ENCODE data around the gene ZNF548. TPM values are rescaled to one million over a fixed set of nuclear protein-coding genes. Genes with fewer than 3 reads are reported as not detected.

The ZNF548 gene
- total RNA-seq, 1 donor from 2014 or later: 23.9 TPM

DNA sequence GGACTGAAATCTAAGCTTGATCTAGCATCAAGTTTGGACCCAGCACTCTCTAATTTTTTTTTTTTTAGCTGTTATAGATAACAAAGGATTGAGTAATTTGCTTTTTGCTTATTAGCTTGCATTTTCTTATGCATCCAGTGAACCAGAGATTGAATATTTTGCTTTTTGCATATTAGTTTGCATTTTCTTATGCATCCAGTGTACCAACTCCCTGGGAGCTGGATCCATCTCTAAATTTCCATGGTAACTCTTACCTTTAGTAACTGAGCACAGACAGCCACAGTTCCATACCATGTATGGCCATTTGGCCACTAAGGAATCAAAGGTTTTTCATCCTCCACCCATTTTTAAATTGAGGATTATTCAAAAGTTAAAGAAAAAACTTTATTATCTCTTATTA is 8.7 kb upstream of the ZNF548 start:
- no peak for DNase-seq (ENCODE audit: extremely low spot score, unreplicated experiment)
- Mint-ChIP-seq H3K27ac (no peak overlapping the region), H3K36me3 (peaks cover 32% of the 10 kb centered on the region), H3K27me3 (no peaks in the 10 kb centered on the region), H3K4me3 (no peak overlapping the region), H3K4me1 (ENCODE audit: unreplicated experiment) (no peaks in the 10 kb centered on the region), H3K9me3 (peaks cover 4% of the 10 kb centered on the region)
- TF ChIP-seq, protein P1, sequence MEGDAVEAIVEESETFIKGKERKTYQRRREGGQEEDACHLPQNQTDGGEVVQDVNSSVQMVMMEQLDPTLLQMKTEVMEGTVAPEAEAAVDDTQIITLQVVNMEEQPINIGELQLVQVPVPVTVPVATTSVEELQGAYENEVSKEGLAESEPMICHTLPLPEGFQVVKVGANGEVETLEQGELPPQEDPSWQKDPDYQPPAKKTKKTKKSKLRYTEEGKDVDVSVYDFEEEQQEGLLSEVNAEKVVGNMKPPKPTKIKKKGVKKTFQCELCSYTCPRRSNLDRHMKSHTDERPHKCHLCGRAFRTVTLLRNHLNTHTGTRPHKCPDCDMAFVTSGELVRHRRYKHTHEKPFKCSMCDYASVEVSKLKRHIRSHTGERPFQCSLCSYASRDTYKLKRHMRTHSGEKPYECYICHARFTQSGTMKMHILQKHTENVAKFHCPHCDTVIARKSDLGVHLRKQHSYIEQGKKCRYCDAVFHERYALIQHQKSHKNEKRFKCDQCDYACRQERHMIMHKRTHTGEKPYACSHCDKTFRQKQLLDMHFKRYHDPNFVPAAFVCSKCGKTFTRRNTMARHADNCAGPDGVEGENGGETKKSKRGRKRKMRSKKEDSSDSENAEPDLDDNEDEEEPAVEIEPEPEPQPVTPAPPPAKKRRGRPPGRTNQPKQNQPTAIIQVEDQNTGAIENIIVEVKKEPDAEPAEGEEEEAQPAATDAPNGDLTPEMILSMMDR (conservative IDR thresholded peaks at IDR 0.05): no peak

DNA sequence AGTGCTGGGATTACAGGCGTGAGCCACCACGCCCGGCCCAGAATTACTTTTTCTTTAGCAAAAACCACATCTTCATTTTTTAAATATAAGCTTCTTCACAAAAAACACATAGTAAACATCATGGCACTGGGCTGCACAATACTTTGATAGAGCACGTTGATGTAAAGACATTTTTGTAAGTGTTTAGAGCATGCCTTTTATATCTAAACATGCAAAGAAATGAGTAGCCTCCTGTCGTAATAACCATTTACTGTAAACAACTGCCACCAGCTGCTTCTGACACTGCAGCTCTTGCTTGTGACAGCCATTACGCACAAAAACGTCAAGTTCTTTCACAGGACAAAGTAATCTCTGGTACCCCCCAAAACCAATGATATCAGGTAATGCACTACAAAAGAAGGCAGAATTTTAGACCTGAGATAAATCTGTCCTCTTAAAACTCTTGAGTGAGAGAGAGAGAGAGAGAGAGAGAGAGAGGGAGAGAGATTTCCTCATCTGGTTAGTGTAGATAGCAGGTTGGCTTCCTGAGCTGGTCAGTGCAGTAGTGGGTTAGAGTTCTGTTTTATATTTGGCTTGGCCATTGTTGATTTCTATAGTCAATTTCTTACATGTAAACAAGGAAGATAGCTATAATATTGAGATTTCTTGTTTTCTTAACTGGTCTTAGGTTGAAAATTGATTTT is 6.7 kb upstream of the ZNF548 start:
- Mint-ChIP-seq H3K4me1 (ENCODE audit: unreplicated experiment) (no peaks in the 10 kb centered on the region), H3K27me3 (no peaks in the 10 kb centered on the region), H3K9me3 (peaks cover 3% of the 10 kb centered on the region), H3K4me3 (no peak overlapping the region), H3K36me3 (peaks cover 16% of the 10 kb centered on the region), H3K27ac (no peak overlapping the region)
- TF ChIP-seq, protein P1 (conservative IDR thresholded peaks at IDR 0.05): no peak
- no peak for DNase-seq (ENCODE audit: extremely low spot score, unreplicated experiment)

DNA sequence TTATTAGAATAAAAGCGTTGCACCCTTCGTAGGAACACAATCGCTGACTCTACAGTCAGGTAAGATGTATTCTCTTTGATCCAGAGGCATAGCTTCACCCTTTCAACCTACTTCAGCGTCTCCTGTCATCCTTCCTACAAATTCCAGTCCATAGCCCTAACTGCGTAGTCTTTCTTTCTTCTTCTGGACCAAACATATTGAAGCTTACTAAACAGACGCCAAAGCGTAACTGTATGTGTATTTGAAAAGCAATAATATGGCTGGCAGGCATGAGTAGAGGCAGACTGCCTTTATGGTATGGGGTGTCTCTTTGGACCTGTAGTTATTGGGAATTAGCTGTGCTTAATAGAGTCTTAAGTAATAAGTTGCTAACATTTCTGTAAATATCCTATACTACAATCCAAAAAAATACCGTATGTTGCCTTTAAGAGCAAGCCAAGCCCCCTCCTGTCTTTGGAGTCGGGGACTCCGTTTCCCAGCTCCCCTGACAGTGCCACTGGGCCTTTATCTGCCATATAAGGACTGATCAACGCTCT is 392 bp upstream of the ZNF548 start:
- Mint-ChIP-seq H3K27me3 (no peaks in the 10 kb centered on the region), H3K9me3 (no peaks in the 10 kb centered on the region), H3K4me1 (ENCODE audit: unreplicated experiment) (peaks cover 12% of the 10 kb centered on the region), H3K4me3 (peak overlapping the region; percentile 97), H3K27ac (peak overlapping the region; percentile 98), H3K36me3 (peaks cover 24% of the 10 kb centered on the region)
- no peak for DNase-seq (ENCODE audit: extremely low spot score, unreplicated experiment)
- TF ChIP-seq, protein P1 (conservative IDR thresholded peaks at IDR 0.05): no peak

DNA sequence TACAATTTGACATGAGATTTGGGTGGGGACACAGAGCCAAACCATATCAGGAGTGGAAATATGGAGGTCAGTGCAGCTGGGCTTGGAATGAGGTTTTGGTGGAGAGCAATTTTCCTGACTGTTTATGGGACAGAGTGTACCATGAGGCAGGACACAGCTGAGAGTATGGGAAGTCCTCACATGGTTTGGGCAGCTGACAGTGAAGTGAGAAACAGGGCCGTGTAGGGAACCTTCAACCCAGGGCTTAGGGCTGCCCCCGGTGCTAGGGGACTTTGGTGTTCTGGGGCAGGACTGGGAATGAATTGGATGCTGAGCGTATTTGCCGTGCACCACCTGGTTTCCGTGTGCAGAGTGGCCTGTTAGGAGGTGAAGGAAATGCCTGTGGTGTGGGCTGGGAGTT is 6.1 kb downstream of the ZNF548 start:
- H3K4me1 Mint-ChIP-seq (ENCODE audit: unreplicated experiment): peaks cover 5% of the 10 kb centered on the region
- TF ChIP-seq, protein P1 (conservative IDR thresholded peaks at IDR 0.05): no peak
- H3K27me3 Mint-ChIP-seq: no peaks in the 10 kb centered on the region
- DNase-seq (ENCODE audit: extremely low spot score, unreplicated experiment): peak; percentile 42
- H3K27ac Mint-ChIP-seq: no peak overlapping the region
- peaks cover 21% of the 10 kb centered on the region for H3K9me3 Mint-ChIP-seq
- no peak overlapping the region for H3K4me3 Mint-ChIP-seq
- H3K36me3 Mint-ChIP-seq: peaks cover 76% of the 10 kb centered on the region

DNA sequence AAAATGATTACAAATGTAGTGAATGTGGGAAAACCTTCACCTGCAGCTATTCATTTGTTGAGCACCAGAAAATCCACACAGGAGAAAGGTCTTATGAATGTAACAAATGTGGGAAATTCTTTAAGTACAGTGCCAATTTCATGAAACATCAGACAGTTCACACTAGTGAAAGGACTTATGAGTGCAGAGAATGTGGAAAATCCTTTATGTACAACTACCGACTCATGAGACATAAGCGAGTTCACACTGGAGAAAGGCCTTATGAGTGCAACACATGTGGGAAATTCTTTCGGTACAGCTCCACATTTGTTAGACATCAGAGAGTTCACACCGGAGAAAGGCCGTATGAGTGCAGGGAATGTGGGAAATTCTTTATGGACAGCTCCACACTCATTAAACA is 9.2 kb downstream of the ZNF548 start:
- peaks cover 21% of the 10 kb centered on the region for H3K9me3 Mint-ChIP-seq
- H3K4me3 Mint-ChIP-seq: no peak overlapping the region
- TF ChIP-seq, protein P1 (conservative IDR thresholded peaks at IDR 0.05): no peak
- peaks cover 77% of the 10 kb centered on the region for H3K36me3 Mint-ChIP-seq
- no peaks in the 10 kb centered on the region for H3K4me1 Mint-ChIP-seq (ENCODE audit: unreplicated experiment)
- no peak for DNase-seq (ENCODE audit: extremely low spot score, unreplicated experiment)
- H3K27me3 Mint-ChIP-seq: no peaks in the 10 kb centered on the region
- no peak overlapping the region for H3K27ac Mint-ChIP-seq

All from type B pancreatic cell (in vitro differentiated cells).